PC-9 (cell line): ENCODE measurements around the gene ACAD11. TPM values are rescaled to one million over a fixed set of nuclear protein-coding genes. Genes with fewer than 3 reads are reported as not detected.
"Not testable (repeated sequence)": the region's sequence is repeated elsewhere in the genome, so short reads cannot be mapped to it uniquely, and the experiment has no call there.

Source experiments
- BruUV-seq: library from RNA; stranded (reverse); fragments of 400-500 nt; replicated peaks from 2 replicates; lab custom pipeline; 2021; lab: Mats Ljungman, UMichigan
- CTCF ChIA-PET: fragments of 300-600 bp; sonication (Branson Sonifier 250); formaldehyde crosslinking; loops from one replicate; lab custom pipeline; 2022; ENCODE audit warnings: antibody characterized with exemption; lab: Charles Lee
- POLR2A ChIA-PET: fragments of 300-600 bp; sonication (Branson Sonifier 250); formaldehyde crosslinking; loops from one replicate; lab custom pipeline; 2022; ENCODE audit warnings: antibody characterized with exemption; ENCODE audit not compliant: unreplicated experiment; lab: Charles Lee
- DNase-seq, 2 experiments: peaks; one replicate each; pipeline versions ENCODE4 v3.0.0 to v3.0.0-alpha.2; 2015 to 2022; ENCODE audit warnings: mixed read lengths in 1 of 2
- H2AFZ ChIP-seq: fragments of 200-600 bp; sonication (generic); 2 replicates; pipeline ENCODE4 v1.8.1; 2017; ENCODE audit warnings: antibody characterized with exemption
- H3F3A ChIP-seq: fragments of 200-600 bp; sonication (generic); 2 replicates; pipeline ENCODE4 v1.8.1; 2017; ENCODE audit warnings: antibody characterized with exemption, mild to moderate bottlenecking, low read depth; ENCODE audit not compliant: insufficient read depth
- H3K27ac ChIP-seq: fragments of 200-600 bp; sonication (generic); 2 replicates; pipeline ENCODE4 v1.6.1; 2016; ENCODE audit warnings: mixed run types
- H3K27me3 ChIP-seq: fragments of 200-600 bp; sonication (generic); 2 replicates; pipeline ENCODE4 v1.6.1; 2016; ENCODE audit warnings: low read depth, mixed run types; ENCODE audit not compliant: insufficient read depth
- H3K36me3 ChIP-seq: fragments of 200-600 bp; sonication (generic); 2 replicates; pipeline ENCODE4 v1.6.1; 2016; ENCODE audit warnings: low read depth, mixed run types
- H3K4me1 ChIP-seq: fragments of 200-600 bp; sonication (generic); replicated peaks from 2 replicates; pipeline ENCODE4 v1.6.1; 2016; ENCODE audit warnings: mixed run types; ENCODE audit not compliant: insufficient read depth
- H3K4me2 ChIP-seq: fragments of 200-600 bp; sonication (generic); 2 replicates; pipeline ENCODE4 v1.6.1; 2017; ENCODE audit warnings: mixed run types
- H3K4me3 ChIP-seq: fragments of 200-600 bp; sonication (generic); 2 replicates; pipeline ENCODE4 v1.6.1; 2016; ENCODE audit warnings: mixed run types
- H3K79me2 ChIP-seq: fragments of 200-600 bp; sonication (generic); 2 replicates; pipeline ENCODE4 v1.6.1; 2017; ENCODE audit warnings: low read depth, mixed run types
- H3K9me2 ChIP-seq: fragments of 200-600 bp; sonication (generic); 2 replicates; pipeline ENCODE4 v1.8.1; 2017; ENCODE audit warnings: mild to moderate bottlenecking; ENCODE audit not compliant: insufficient read depth
- H3K9me3 ChIP-seq: fragments of 200-600 bp; sonication (generic); 2 replicates; pipeline ENCODE4 v1.8.1; 2016; ENCODE audit warnings: low read depth; ENCODE audit not compliant: insufficient read depth
- H4K20me1 ChIP-seq: fragments of 200-600 bp; sonication (generic); 2 replicates; pipeline ENCODE4 v1.8.1; 2017; ENCODE audit not compliant: insufficient read depth
- EZH2 ChIP-seq: fragments of 200-600 bp; sonication (generic); IDR thresholded peaks from 2 replicates; pipeline ENCODE4 v1.8.0; 2017; ENCODE audit warnings: antibody characterized with exemption, low read depth
- intact Hi-C: fragments of 100-400 bp; cut with micrococcal nuclease; formaldehyde crosslinking; loops from one replicate; pipeline ENCODE4 v1.10.0; 2022; ENCODE audit not compliant: unreplicated experiment
- total RNA-seq: library from RNA; stranded (reverse); gene quantifications from 2 replicates; pipeline ENCODE4 v1.2.3, GENCODE V29; 2021
- TF ChIP-seq, protein P1 (sequence below): fragments of 200-600 bp; sonication (generic); conservative IDR thresholded peaks from 2 replicates; pipeline ENCODE4 v1.6.1; 2017; ENCODE audit warnings: mixed run types, antibody characterized with exemption, mild to moderate bottlenecking, moderate library complexity

ACAD11 gene
- total RNA-seq, 1 experiment from 2014 or later = 13.2 TPM

DNA sequence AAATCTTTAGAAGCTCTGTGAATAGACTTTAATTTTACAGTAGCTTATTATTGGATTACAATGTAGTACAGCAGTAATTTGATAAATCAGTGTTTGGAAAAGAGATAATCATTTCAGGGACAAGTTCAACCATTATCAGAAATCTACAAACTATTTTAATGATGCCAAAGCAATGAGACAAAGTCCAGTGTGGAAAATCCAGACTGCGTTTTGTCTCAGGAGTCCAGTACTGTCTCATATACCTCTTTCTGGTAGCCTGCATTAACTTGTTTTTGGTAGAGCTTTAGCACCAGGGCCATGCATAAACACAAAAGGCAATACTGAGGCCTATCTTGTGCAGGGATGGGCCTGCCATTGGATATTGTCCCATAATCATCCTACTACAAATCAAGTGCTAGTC, 42.8 kb downstream of the ACAD11 start:
- Histone ChIP-seq H3K9me2 (no peaks in the 10 kb centered on the region), H4K20me1 (no peaks in the 10 kb centered on the region), H3K4me3 (no peak overlapping the region), H3F3A (no peaks in the 10 kb centered on the region), H3K4me1 (no peaks in the 10 kb centered on the region), H3K27me3 (no peaks in the 10 kb centered on the region), H3K36me3 (0 out of 2 replicates have a peak, but pooled peaks cover 5% of the 10 kb centered on the region), H2AFZ (no peak overlapping the region), H3K9me3 (peaks cover 2% of the 10 kb centered on the region; the same call in 1 of the 2 replicates), H3K27ac (no peak overlapping the region), H3K79me2 (no peaks in the 10 kb centered on the region), H3K4me2 (no peak overlapping the region)
- TF ChIP-seq, protein P1, sequence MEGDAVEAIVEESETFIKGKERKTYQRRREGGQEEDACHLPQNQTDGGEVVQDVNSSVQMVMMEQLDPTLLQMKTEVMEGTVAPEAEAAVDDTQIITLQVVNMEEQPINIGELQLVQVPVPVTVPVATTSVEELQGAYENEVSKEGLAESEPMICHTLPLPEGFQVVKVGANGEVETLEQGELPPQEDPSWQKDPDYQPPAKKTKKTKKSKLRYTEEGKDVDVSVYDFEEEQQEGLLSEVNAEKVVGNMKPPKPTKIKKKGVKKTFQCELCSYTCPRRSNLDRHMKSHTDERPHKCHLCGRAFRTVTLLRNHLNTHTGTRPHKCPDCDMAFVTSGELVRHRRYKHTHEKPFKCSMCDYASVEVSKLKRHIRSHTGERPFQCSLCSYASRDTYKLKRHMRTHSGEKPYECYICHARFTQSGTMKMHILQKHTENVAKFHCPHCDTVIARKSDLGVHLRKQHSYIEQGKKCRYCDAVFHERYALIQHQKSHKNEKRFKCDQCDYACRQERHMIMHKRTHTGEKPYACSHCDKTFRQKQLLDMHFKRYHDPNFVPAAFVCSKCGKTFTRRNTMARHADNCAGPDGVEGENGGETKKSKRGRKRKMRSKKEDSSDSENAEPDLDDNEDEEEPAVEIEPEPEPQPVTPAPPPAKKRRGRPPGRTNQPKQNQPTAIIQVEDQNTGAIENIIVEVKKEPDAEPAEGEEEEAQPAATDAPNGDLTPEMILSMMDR = no peak
- TF ChIP-seq EZH2 = no peak
- no peak for DNase-seq
- intact Hi-C loops = no loop called here
- BruUV-seq = no TSS peak
- ChIA-PET CTCF (interaction anchor here (0.7 kb wide), 1 partner anchor 40 kb away, joined by 3 read pairs; no protein-coding TSS in a partner anchor), POLR2A (interaction anchor here (0.5 kb wide), 1 partner anchor 1811 kb away, joined by 3 read pairs; no protein-coding TSS in a partner anchor)

DNA sequence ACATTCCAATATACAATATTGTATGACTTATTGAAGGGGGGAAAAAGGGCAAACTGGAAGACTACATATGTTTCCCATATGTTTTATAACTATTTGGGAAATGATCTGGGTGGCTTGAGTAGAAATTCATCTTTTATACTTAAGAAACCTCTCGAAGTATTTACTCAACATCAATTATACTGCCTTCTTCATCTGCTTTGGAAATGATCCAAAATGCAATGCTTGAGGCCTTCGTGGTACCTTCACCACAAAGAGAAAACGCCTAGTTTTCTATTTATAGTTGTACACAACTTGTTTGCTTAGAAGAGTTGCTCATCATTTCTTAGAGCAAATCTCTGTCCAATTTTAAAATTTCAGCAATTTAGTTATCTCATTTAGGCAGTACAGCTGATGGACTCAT, 43.7 kb downstream of the ACAD11 start:
- ChIA-PET POLR2A (no interaction called here), CTCF (no interaction called here)
- Histone ChIP-seq H3K9me3 (peaks cover 2% of the 10 kb centered on the region; the same call in 1 of the 2 replicates), H3K4me3 (no peak overlapping the region), H3K27me3 (no peaks in the 10 kb centered on the region), H3K4me1 (no peaks in the 10 kb centered on the region), H3K36me3 (0 out of 2 replicates have a peak, but pooled peaks cover 5% of the 10 kb centered on the region), H3F3A (no peaks in the 10 kb centered on the region), H3K79me2 (no peaks in the 10 kb centered on the region), H3K9me2 (no peaks in the 10 kb centered on the region), H4K20me1 (no peaks in the 10 kb centered on the region), H3K27ac (no peak overlapping the region), H3K4me2 (no peak overlapping the region), H2AFZ (no peak overlapping the region)
- no TSS peak for BruUV-seq
- intact Hi-C loops = no loop called here
- no peak for TF ChIP-seq EZH2
- TF ChIP-seq, protein P1 = no peak
- no peak for DNase-seq

DNA sequence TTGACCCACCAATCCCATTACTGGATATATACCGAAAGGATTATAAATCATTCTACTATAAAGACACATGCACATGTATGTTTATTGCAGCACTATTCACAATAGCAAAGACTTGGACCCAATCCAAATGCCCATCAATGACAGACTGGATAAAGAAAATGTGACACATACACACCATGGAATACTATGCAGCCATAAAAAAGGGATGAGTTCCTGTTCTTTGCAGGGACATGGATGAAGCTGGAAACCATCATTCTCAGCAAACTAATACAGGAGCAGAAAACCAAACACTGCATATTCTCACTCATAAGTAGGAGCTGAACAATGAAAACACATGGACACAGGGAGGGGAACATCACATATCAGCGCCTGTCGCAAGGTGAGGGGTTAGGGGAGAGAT, 44.3 kb downstream of the ACAD11 start:
- H4K20me1 ChIP-seq, BruUV-seq, CTCF ChIA-PET, H3F3A ChIP-seq, H3K27me3 ChIP-seq, DNase-seq, H3K4me2 ChIP-seq, H3K9me3 ChIP-seq, H3K9me2 ChIP-seq, H2AFZ ChIP-seq, POLR2A ChIA-PET, H3K4me1 ChIP-seq, H3K36me3 ChIP-seq, H3K4me3 ChIP-seq, H3K79me2 ChIP-seq, intact Hi-C loops, H3K27ac ChIP-seq: not testable (repeated sequence)

DNA sequence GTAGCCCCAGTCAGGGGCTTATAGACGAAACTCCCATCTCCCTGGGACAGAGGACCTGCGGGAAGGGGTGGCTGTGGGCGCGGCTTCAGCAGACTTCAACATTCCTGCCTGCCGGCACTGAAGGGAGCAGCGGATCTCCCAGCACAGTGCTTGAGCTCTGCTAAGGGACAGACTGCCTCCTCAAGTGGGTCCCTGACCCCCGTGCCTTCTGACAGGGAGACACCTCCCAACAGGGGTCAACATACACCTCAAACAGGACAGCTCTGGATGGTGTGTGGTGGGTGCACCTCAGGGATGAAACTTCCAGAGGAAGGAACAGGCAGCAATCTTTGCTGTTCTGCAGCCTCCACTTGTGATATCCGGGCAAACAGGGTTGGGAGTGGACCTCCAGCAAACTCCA, 53.0 kb downstream of the ACAD11 start:
- BruUV-seq, POLR2A ChIA-PET: not testable (repeated sequence)

More for the DNA sequence above, 53.0 kb downstream of the ACAD11 start:
- H3K9me3 ChIP-seq, H3K27me3 ChIP-seq, DNase-seq, CTCF ChIA-PET, H3K4me2 ChIP-seq, H3K36me3 ChIP-seq, H3K4me1 ChIP-seq, intact Hi-C loops, H3K27ac ChIP-seq, H4K20me1 ChIP-seq, H2AFZ ChIP-seq, H3K9me2 ChIP-seq, H3K4me3 ChIP-seq, H3F3A ChIP-seq, H3K79me2 ChIP-seq: not testable (repeated sequence)
